NCI-H2171 treated with DMSO at 0.1 percent for 48 hours (cell line): ENCODE measurements around the gene PHACTR3.
"Not testable (repeated sequence)": the region's sequence is repeated elsewhere in the genome, so short reads cannot be mapped to it uniquely, and the experiment has no call there.

Experiments
- DNase-seq: peaks from one replicate; lab custom pipeline; 2025; lab: John Stamatoyannopoulos, UW

The PHACTR3 gene

DNA sequence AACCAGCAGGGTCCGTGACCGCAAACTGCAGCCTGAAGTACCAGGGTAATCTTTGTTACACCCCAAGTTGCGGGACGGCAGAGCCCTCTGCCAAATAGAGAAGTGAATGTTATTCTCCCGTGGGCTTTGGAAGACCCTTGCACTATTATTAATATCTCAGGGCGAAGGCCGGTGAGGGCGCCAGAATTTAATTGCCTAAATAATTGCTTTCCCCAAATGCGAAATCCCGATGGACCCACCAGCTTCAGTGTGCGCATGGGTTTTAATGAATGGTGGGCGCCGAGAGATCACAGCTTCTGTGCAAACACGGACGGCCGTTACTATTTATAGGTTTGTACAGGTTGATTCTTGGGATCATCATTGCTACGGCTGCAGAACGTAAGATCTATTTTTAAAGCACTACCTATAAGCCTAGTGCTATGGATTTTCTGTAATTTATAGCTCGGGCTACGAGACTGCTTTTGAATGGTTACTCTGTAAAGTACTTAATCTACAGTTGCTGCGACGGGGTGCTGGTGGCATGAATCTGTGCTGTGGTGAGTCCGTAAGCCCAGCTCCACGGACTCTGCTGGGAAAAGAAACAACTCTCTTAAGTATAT is 15.2 kb upstream of the PHACTR3 start:
- DNase-seq: no peak

DNA sequence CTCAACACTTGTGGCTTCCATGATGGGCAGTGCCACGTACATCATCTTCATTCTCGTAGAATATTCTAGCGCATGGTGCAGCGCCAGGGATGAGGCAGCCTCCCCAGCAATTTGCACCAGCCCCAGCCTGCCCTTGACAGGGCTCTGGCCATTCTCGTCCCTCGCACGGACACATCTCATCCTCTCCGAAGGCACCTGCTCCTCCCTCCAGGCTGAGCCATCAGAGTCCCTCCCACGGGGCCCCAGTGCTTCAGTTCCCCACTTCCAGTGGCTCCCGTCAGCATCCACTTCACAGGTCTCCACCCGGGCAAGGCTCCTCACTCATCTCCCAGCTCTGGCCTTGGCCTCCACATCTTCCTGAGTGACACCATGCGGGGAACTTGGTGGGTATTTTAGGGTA is 13.3 kb upstream of the PHACTR3 start:
- DNase-seq: no peak

DNA sequence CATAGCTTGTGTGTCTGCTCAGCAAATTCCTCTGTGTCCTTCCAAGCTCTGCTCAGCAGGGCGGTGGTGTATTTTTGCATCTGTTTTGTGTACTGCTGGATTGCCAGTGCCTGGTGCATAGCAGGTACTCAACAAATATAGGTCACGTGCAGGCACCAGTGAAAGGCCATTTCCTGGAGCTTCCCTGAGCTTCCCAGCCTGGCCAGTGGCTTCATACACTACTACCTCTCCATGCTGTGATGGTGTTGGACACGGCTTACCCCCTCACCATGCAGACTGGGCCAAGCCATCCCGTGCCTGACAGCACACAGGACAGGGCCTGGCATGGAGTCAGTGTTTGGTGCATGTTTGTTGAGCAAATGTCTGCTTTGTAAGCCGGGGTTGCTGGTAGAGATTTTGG is 7.7 kb upstream of the PHACTR3 start:
- no peak for DNase-seq

DNA sequence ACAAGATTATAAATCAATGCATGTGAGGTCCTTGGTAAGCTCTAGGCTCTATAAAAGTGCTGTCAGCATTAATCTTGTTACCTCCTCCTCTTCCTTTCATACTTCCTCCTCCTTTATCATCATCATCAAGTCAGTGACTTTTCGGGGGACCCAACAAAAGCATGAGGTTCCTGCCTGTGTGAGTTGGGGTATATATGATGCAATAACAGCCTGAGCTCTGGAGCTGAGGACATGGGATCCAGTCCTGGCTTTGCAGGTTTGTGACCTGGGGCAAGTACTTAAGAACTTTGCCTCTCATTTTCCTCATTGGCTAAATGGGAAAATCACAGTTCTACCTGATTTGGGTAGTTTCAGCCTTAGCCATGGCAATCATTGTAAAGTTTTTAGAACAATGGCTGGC is 7.1 kb upstream of the PHACTR3 start:
- no peak for DNase-seq

DNA sequence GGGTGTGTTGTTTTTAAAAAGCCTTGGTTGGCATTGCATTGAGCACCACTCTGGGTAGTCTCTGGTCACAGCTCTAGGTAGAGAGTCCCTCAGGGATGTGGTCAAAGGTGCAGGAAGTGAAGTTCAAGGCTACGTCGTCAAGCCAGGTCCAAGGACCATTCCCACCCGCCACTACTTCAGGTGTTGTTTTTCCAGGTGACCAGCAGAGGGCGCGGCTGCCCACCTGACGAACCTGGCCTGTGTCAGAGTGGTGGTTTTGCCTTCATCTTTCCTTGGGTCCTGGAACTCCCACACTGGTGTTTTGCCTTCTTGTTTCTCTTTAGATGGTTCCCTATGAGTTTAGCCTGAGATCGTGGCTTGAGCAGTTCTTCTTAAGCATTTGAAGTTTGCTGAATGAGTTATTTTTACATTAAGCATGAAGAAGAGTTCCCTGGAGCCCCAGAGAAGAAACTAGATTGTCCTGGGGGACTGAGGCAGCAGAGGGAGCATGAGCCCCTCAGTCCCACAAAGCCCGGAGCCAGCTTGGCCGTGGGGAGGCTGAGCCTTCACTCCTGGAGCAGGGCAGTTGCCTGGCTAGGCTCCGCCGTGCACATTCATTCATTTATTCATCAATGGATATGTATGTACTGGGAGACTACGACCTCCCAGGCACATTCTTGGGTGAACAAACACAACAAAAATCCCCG is 5.6 kb upstream of the PHACTR3 start:
- DNase-seq: peak; percentile 61

DNA sequence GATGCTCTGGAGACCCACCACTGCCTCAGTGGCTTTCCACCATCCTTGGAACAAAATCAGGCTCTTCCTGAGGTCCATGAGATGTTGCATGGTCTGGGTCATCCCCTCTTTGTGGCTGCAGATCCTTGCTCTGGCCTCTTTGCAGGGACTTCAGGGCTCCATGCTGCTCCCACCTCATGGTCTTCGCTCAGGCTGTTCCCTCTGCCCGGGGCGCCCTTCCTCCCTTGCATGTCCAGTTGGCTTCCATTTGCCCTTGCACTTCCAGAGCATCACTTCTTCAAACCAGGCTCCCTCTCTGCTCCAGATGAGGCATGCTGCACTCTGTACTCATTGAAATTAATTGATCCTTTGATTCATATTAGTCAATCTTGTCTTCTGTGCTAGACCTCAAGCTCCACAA is 4.4 kb upstream of the PHACTR3 start:
- DNase-seq: no peak

DNA sequence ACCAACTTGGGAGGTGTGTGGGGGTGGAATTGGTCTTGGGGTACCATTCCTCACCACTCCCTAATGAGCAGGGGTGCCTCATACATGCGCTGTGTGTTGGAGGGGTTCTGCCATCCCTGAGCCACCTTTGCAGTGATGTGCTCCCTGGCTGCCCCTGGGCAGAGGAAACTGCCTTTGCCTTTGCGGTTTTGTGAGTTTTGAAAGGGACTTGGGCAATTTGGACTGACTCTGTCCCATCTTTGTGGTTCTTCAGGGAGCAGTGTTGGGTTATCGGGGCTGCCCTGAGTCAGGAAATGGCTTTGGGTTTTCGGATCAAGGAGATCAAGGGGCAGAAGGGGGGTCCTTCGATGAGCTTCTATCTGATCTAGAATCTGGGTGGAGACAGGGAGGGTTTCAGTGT is 3.9 kb upstream of the PHACTR3 start:
- DNase-seq: no peak

DNA sequence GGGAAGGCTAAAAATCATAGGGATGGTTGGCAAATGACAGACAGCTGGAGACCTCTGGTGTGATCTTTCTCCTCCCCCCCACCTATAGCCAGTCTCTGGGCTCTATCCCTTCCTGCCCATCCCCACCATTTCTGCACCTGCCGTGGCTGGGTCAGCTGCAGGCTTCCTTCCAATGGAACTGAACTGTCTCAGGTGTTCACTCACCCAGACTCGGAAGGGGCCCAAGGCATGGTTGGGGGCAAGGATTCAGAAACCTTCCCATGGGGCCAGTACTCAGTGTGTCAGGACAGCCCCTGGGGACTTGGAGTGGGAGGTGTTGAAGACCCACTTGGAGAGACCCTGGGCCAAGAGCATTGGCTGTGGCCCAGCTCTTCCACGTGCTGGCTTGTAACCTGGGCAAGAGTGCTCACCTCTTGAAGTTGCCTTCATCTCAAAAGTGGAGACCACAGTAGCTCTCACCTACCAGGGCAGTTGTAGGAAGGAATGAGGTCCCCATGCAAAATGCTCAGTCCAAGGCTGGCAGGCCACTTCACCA is 1.7 kb upstream of the PHACTR3 start:
- no peak for DNase-seq

DNA sequence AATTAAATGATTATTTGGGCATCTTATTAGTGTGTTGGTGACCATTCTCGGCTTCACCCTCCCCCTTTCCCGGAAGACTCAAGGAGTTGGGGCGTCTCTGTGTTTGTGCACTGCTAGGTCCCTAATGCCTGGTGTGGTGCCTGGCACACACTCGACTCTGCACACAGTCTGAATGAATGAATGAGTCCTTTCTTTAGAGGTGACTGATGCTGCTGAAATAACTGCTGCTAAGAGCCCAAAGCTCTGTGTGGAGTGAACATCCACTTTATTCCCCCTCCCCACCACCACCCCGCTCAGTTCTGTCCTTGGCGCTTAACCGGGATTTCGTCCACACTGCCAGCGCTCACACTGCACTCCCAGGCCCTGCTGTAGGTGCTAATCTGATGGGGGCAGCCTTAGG is 1.2 kb upstream of the PHACTR3 start:
- no peak for DNase-seq

DNA sequence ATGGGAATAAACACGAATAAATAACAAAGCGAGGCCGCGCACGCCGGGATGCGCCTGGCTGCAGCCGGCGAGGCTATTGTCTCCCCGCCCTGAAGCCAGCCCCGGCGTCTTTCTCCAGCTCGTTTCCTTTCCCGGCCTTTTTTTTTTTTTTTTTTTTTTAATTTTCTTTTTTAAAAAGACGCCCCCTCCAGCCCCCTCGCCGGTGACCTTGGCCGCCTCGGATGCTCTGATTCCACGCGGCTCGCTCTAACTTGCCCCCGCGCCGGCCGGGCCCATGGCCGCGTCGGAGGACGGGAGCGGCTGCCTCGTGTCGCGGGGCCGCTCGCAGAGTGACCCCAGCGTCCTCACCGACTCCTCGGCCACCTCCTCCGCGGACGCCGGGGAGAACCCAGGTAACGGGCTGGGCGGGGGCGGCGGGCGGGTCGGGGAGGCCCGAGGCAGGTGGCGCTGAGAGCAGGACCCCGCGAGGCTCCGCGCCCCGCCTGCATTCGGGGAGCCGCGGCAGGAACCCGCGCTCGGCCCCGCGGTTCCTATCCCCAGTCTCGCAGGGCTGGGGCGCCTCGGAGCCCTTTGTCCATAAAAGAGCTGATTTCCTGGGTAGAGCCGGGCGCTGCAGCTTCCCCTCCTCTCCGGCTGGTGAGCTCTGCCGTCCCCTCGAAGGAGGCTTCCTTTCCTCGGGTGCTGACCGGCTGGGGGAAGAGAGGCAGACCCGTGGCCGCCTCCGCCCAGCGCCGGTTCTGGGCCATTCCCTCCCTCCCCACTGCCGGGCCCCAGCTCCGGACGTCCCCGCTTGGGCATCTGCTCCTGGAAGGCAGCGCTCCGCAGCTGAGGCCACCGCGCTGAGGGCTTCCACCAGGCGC is 631 bp downstream of the PHACTR3 start:
- DNase-seq: peak; percentile 31

DNA sequence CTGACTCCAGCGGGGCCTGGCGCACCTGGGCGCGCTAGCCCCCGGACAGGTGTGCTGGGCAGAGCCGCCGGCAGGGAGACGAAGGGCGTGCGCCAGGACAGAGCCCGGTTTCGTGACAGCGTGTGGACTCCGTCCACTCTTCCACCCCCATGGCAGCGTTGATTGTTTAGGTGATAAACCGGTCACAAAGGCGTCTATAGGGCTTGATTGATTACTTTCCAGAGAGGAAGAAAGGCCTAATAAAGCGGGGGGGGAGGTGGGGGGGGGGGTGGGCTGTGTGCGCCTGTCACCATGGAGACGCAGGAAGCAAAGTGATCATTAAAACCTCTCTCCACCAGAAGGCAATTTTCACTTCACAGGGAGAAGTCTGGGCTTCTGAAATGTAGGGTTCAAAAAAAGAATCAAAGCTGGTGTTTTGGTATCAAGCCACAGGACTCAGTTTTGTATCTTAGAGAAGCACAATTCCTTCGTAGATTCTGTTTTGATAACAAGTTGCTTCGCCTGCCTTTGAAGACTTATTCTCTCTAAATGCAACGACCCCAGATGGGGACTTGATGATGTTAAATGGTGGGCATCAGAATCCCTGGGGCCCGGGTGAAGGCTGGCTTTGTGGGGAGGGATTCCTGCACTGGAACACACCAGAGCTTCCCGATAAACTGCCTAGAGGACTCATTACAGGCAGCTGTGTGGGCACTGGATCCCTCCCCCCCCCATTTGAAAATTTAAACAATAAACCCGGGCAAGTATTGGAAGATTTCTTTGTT is 1.4 kb downstream of the PHACTR3 start:
- DNase-seq: no peak

DNA sequence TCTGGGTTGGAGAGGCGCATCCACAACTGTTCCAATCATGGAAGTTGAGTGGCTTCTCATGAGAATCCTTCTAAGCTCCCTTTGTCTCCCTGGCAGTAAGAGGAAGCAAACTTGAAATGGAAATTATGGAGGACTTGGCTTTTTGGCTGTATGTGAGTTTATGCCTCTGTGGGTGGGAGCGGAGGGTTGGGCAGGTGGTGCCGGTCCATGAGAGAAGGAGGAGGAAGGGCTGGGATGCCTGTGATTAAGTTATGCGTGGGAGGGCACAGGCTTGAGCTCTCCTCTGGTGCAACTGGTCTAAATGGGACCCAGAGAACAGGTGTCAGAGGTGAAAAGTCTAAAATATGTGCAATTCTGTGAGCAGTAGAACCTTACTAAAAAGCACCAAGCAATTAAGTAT is 2.2 kb downstream of the PHACTR3 start:
- DNase-seq: no peak

DNA sequence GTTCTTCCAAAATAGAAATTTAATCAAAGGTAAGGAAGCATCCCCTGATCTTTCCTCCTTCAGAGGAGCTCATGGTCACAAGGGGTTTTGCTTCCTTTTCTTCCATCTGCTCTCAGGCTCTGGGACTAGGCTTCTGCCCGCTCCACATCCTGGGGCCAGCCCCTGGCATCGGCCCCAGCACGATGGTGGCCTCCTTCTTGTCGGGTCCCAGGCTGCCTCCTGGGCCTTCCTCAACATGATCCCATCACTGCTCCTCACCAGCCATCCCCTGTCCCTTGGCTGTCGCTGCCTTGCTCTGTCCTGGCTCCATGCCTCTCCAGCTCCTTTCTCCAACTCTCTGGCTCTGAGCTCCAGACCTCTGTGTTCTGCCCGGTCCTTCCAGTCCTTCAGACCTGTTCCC is 4.1 kb downstream of the PHACTR3 start:
- DNase-seq: no peak

DNA sequence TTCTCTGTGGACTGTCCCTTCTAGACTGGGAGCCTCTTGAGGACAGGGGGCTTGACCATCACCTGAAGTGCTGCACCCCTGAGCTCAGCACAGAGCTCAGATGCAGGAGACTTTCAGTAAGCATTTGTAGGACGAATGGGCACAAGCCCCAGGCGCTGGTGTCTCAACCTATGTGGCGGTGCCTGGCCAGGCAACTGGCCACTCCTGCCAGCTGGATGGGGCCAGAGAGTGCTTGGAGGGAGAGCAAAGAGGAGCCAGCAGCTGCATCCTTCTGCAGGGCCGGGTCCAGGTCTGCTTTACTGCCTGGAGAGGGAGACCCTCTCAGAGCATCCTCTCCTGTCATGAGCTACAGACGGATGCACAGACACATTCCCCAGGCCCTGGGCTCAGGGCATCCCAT is 4.5 kb downstream of the PHACTR3 start:
- DNase-seq: no peak

DNA sequence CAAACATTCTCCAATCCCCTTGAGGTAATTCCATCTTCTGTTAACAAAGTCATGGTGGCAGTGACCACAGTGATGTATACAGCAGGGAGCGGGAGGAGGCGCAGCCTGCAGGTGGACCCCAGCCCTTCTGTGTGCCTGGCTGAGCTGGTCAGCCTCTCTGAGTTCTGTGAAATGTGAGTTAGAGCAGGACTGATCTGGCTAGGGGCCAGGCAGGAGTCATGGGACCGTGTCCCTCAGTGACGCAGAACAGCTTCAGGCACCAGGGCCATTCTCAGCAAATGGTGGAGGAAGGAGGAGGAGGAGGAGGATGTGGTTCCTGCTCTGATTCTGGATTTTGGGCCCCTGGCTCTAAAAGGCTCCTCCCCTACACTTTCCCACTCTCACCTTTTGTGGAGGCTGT is 6.9 kb downstream of the PHACTR3 start:
- DNase-seq: no peak

DNA sequence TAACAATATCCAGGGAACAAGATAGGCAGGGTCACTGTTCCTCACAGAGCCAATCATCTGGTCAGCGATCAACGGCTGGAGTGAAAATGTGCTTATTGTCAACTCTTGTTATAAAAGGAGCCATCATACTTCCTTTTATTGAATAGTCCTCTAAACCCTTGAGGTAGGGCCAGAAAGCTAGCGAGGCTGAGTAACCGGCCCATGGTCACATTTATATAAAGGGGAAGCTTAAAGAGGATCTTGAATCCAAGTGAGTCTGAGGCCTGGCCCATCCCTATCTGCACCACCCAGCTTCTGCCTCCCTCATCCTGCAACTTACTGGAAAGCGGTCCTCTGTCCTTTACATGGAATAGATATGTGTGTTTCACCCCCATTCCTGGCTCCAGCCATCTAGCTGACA is 9.5 kb downstream of the PHACTR3 start:
- DNase-seq: no peak

DNA sequence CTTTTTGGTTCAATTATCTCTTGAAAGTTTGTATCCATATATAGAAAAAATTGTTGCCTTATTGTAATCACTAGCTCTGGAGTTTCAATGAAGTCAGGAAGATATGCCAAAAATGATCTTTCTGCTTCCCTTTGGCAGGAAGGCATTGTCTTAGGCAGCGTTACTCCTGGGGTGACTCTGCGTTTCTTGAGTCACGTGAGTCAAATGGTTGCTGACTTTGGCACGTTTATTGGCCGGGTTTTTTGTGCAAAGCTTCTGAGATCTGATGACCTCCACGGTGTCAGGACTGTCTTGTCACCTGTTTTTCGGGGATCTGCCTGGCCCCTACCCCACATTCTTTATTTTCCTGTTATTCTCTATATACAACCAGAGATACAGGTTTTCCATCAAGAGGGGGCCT is 10.4 kb downstream of the PHACTR3 start:
- no peak for DNase-seq

DNA sequence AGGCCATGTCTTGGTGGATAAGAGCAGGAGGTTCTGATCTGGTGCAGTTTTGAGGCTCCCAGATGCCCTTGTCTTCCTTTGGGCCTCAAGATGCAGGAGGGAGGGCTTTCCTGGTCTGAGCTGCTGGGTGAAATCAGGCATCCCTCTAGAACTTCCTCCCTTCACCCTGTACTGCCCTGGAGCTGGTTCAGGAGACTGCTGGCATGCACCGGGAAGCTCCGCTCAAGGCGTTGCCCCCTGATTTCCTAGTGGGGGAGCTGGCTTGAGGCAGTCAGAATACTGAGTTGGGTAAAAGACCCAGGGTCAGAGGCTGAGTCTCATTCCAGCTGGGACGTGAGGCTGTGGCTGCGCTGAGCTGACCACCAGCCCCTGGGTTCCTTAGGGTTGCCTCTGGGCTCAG is 12.0 kb downstream of the PHACTR3 start:
- no peak for DNase-seq

DNA sequence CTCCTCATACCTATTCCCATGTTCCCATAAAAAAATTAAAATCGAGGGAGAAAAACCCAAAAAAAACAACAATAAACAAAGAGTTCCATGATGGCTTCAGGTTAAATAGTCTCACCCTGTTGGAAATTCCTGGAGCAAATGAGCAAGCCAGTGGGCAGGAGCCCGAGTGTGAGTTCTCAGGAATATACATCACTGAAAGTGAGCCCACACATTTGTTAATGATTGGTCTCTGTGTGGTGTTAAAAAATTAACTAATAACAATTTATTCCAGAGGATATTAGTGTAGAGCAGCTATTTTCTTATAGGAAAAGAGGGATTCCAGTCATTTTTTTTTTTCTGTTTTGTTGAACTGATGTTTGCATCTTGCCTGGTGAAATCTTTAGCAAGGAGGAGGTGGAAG is 12.9 kb downstream of the PHACTR3 start:
- DNase-seq: no peak

DNA sequence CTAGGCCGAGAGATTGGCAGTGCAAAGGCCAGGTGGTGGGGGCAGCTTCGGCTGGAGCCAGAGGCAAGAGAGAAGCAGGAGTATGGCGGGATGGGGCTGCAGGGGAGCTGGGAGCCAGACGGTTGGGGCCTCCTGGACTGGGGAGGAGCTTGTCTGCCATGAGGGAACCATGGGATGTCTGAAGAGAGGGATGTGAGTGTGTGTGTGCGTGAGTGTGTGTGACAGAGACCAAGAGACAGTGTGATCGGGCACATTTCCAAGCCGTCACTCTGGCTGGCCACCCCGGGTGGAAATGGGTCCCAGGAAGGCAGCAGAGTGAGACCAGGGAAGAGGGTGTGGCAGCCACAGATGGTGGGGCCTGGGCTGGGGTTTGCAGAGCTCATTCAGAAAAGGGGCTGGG is 13.8 kb downstream of the PHACTR3 start:
- DNase-seq: peak; percentile 5

DNA sequence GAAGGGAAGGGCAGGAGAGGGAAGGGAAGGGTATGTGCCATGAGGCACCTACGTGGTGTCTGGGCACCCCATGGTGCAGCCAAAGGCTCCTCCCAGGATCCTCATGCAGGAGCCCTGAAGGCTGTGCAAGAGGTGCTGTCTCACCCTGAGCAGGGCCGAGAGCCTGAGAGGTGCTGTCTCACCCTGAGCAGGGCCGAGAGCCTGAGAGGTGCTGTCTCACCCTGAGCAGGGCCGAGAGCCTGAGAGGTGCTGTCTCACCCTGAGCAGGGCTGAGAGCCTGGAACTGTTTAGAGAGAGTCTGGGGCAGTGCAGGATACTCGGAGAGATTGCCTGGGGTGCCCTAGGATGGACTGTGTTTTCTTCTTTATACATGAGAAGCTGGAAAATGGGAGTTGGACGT is 14.2 kb downstream of the PHACTR3 start:
- not testable (repeated sequence) for DNase-seq

DNA sequence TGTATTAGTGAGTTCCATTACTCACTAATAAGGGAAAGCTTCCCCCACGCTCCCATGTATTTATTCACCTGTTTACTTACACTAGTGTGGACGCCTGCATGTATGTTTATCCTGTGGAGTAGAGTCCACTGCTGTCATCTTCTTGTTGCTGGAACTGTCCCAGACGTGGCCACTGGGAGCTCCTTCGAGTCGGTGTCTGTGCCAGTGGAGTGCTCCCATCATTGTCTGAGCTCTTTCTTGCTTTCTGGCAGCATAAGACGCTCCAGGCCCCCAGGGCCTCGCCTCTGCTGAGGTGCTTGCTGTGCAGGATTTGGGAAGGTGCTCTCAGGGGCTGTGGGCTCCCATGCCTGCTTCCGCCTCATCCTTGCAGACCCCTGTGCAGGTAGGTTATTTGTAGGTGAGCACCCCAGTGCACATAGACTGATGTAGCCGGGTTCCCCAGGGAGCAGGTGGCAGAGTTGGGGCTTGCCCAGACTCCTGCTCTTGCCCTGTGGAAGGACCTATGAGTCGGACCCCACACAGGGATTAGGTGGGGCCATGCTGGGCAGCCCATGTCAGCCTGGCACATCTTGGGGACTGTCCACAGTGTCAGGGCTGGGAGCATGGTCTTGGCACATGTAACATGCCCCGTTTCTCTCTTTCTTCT is 16.6 kb downstream of the PHACTR3 start:
- DNase-seq: no peak
